HG03103 (cell line): ENCODE measurements around the gene TMEM26.
"Not testable (repeated sequence)": the region's sequence is repeated elsewhere in the genome, so short reads cannot be mapped to it uniquely, and the experiment has no call there.

Source experiments
- ATAC-seq: cut with Tn5 transposase; IDR thresholded peaks from one replicate; pipeline ENCODE4 v1.9.1; 2021; ENCODE audit warnings: low read depth; ENCODE audit not compliant: unreplicated experiment

TMEM26 gene

DNA sequence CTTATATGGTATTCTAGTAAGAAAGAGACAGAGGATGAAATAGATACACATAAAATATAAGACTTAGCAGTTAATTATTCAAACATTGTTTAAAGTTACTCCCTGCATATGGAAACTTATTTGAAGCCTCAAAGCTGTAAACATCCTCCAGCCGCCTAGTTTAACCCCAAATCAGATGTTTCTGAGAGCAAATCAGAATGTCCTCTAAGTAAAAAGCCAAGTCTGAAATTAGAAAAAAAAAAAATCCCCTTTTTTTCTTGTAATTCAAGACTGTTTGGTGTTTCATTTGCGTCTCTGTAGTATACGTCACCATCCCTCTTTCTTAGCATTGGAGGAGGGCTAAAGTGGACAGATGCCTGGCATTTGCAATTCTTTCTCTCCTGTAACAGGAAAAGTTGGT, 46.4 kb downstream of the TMEM26 start:
- no peak for ATAC-seq

DNA sequence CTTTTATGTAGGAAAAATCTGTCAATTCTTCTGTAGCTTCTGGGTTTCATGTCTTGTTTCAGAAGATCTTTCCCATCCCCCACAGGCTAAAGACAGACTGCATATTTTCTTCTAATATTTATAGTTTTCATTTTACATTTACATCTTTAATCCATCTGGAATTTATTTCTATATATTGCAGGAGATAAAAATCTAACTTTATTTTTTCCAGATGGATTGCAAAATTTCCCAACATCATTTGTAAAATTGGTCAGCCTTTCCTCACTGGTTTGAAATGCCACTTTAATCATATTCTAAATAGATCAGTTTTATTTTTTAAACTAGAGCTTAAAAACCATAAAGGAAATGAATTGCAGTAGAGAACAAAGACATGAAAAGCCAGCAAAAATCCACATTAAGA, 46.9 kb downstream of the TMEM26 start:
- no peak for ATAC-seq

DNA sequence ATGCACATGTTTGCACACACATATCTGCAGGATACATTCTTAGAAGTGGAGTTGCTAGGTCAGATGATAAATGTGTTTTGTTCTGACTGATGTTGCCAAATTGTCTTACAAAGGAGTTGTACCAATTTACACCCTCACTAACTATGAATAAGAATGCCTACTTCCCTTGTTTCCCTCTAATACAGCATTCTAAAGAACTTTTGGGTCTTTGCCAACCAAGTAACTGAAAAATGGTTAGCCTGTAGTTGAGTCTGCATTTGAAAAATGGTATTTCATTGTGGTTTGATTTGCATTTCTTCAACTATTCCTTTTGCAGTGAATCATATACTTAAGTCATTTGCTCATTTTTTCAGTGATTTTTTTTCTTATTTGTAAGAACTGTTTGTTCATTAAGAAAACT, 48.4 kb downstream of the TMEM26 start:
- no peak for ATAC-seq

DNA sequence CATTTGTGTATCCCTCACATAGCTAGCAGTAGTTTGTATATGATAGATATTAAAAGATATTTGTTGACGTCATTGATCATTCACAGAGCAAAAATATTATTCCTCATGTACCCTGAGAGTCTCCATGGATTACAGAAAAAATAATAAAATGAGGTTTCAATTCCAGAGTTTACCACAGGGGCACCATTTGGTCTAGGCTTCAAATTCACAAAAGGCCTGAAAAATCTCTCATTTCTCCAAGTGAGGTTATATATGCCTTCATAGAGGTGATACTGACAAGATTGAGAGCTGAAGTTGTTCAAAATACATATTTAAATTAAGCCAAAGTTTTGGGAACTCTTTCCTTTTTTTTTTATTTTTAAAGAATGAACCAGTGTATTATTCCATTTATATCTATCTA, 52.7 kb downstream of the TMEM26 start:
- no peak for ATAC-seq

DNA sequence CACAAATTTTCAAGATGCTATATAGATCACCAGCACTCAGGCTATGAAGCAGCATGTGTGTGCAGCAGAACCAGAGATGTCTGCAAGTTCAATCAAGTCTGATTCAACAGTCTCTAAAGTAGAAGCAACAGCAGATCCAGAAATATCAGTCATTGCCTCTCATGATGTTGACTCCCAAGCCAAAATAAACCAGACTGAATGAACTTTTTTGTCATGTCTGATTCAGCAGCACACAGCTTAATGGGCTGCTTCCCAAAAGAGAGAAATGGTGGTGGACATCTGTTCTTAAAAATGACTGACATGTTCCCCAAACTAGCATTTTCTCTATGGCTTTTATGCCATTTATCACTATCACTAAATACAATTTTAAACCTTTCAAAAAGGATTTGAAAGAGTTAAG, 53.8 kb downstream of the TMEM26 start:
- no peak for ATAC-seq

DNA sequence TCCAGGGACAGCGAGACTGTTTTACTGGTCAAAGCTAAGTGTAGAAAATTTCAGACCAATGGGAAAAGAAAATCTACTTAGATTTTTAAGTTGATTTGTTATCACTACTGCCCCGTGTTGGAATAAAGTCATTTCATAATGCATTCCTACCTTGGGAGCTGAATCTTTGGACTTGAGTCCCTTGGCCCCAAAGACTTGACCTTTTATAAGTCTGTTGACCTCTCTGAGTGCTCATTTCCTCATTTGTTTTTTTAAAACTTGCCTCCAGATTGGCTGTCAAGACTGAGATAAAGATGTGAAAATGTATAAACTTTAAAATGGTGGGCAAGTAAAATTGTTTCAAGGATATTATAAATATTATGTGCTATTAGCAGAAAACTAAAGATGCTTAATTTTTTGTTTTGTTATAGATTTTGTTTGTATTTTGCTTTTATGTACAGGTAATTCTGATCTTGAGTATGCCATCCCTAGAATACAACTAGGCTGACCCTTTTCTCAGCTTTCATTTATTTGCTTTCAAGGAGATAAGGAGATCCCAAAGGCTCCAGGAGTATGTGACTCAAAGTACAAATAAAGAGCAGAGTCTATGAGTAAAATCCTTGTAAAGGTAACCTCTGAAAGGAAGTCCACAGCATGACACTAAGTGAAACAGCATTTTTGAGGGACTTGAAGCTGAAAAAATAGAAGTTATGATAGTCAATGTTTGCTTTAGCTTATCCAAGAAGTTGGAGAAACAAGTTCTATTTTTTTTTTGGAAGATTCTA, 54.6 kb downstream of the TMEM26 start:
- no peak for ATAC-seq

DNA sequence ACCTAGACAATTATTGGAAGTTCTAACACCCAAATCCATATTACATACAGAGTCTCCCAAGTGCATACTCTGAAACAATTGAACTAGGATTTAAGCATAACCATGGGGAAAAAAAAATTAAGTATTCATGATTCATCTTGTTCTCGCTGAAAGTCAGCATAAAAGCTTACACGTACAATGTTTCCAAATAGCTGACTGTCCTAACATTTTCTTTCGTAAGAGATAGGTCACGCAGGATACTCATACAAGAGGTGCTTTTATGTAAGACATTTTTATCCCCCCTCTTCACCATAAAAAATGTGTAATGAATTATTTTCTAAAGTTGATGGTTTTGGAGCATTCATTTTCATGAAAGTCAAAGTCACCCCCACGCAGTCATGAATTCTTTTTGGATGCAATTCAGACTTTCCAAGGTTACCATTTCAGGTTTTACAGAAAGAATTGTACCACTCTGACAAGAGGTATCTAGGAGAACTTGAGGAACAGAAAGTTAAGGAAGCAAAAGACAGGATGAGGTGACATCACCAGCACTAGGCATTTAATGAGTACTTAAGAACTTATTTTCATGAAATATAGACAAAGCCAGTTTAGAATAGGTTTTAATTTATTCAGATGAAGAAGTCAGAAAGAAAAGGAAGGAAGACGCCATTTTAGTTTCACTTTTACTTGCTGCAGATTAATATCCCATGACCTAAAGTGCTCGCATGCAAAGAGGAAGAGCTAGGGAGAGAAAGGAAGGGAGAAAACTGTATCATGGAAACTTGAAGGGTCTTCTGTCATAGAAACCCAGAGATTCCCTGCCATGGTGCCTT, 55.8 kb downstream of the TMEM26 start:
- ATAC-seq: no peak

DNA sequence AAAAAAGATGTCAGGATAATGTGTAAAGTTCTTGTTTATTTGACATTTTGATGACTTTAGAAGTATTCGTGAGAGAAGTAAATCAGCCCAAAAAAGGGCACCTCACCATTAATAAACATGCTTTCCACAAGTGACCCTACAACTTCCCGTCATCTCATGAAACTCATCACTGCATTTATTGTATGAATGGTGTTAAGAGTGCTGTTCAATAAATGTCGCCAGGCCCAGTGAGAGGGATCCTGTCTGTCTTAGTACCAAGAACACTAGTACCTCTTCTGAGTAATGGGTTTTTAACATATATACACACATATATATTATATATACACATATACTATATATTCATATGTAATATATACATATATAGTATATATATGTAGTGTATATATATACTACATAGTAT, 61.9 kb downstream of the TMEM26 start:
- ATAC-seq: peak; percentile 27

DNA sequence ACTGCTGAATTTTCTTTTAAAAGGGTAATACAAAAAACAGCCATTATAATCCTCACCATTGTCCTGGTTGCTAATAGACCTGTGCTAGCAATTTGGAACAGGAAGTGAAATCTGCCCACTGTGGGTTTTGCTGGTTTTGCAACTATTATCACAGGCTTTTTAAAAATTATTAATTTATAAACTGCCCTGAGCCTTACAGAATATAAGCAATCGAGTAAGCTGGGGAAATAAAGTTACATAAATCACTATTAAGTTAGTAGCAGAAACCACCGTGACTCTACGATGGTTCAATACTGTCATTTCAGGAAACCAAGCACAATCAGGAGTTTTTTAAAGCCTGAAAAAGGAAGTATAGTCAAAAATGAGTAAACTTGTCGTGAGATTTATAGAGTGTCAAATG, 62.3 kb downstream of the TMEM26 start:
- ATAC-seq: peak; percentile 67

DNA sequence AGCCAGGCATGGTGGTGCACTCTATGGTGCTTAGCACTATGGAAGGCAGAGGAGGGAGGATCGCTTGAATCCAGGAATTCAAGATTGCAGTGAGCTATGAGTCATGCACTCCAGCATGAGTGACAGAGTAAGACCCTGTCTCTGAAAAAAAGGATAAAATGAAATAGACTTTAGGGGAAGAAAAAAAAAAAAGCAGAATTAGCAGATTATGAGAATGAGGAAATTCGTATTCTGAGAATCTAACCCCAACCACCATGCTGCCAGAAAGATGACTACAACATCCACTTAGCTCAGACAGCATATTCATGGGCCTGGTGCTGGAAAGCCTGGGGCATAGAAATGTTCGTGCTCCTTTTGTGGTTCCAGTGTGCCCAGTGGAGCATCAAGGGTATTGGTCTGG, 63.3 kb downstream of the TMEM26 start:
- ATAC-seq: no peak

DNA sequence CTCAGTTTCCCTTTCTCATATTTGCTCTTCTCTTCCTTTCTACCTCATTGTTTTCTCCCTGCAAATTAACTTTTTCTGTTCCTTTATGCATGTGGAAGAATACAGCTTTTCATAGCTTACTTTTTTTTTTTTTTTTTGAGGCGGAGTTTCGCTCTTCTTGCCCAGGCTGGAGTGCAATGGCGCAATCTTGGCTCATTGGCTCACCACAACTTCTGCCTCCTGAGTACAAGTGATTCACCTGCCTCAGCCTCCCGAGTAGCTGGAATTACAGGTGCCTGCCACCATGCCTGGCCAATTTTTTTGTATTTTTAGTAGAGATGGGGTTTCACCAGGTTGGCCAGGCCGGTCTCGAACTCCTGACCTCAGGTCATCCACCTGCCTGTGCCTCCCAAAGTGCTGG, 64.2 kb downstream of the TMEM26 start:
- ATAC-seq: not testable (repeated sequence)

DNA sequence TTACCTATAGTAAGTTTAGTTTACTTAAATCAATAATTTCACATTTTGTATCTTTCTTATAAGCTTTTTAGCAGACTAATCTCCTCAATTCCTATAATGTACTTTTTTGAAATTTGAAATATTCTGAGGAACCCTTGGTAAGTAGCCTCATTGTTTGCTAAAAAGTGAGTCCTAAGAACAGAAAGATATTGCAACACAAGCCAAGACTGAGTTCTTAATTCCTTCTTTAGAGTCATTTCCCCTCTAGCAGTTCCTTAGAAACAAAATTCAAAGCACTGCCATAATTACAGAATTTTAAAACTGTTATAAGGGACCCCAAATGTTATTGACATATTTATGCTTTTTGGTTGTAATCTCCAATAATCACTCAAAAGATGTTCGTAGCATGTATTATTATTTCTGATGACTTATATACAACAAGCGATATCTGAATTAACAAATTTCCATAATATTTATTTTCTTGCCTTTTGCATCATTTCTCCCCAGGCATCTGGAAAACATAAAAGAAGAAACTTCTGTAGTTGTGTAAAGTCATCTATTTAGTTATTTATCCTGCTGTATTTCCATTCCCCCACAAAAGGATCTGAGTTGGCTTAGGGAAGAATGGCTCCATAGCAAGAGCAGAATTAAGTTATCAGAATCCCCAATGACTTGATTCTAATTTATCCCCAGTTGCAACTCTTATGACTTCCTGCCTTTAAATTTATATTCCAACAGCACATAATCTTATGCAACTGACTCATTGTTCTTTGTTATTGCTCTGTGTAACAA, 67.8 kb downstream of the TMEM26 start:
- ATAC-seq: no peak

DNA sequence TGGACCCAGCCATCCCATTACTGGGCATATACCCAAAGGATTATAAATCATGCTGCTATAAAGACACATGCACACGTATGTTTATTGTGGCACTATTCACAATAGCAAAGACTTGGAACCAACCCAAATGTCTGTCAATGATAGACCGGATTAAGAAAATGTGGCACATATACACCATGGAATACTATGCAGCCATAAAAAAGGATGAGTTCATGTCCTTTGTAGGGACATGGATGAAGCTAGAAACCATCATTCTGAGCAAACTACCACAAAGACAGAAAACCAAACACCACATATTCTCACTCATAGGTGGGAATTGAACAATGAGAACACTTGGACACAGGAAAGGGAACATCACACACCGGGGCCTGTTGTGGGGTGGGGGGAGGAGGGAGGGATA, 72.0 kb downstream of the TMEM26 start:
- ATAC-seq: not testable (repeated sequence)

DNA sequence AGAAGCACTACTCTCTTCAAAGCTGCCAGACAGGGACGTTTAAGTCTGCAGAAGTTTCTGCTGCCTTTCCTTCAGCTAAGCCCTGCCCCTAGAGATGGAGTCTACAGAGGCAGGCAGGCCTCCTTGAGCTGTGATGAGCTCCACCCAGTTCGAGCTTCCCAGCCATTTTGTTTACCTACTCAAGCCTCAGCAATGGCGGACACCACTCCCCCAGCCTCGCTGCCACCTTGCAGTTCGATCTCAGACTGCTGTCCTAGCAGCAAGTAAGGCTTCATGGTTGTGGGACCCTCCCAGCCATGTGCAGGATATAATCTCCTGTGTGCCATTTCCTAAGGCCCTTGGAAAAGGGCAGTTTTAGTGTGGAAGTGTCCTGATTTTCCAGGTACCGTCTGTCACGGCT, 74.3 kb downstream of the TMEM26 start:
- no peak for ATAC-seq

DNA sequence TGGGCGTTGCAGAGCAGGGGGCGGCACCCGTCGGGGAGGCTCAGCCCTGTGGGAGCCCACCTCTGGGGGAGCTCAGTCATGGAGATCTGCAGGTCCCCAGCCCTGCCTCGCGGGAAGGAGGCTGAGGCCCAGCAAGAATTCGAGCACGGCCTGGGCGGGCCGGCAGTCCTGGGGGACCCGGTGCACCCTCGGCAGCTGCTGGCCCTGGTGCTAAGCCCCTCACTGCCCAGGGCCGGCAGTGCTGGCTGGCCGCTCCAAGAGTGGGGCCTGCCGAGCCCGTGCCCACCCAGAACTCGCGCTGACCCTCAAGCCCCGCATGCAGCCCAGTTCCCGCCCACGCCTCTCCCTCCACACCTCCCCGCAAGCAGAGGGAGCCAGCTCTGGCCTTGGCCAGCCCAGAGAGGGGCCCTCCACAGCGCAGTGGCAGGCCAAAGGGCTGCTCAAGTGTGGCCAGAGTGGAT, 76.2 kb downstream of the TMEM26 start:
- no peak for ATAC-seq

DNA sequence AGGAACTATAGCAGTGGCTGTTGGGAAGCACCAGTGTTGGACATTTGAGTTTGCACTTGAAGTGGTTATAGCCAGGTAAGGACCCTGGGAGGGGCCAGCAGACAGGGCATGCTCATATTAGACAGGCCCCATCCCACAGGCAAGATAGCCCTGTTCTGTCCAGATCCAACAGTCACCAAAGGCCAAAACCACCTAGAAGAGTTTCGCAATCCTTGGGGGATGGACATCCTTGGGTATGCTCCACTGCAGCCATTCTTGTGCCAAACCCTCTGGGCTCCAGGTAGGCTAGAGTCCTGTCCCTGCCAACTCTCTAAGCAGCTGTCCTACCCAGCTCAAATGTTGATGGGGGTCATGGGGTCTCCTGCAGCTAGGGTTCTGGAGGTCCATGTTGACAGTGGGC, 76.8 kb downstream of the TMEM26 start:
- ATAC-seq: no peak

DNA sequence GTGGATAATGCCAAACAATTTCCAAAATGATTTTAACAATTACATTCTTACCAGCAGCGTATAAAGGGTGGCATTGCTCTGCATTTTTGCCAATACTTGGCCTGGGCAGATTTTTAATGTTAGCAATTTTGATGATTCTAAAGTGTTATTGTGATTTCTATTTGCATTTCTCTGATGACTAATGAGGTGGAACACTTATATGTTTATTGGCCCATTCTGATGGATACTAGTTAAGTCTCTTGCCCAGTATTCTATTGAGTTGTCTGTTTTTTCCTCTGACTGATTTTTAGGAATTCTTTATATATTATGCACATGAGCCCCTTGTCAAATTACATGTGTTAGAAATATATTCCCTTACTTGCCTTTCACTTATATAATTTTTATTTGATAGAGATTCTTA, 86.8 kb downstream of the TMEM26 start:
- no peak for ATAC-seq

DNA sequence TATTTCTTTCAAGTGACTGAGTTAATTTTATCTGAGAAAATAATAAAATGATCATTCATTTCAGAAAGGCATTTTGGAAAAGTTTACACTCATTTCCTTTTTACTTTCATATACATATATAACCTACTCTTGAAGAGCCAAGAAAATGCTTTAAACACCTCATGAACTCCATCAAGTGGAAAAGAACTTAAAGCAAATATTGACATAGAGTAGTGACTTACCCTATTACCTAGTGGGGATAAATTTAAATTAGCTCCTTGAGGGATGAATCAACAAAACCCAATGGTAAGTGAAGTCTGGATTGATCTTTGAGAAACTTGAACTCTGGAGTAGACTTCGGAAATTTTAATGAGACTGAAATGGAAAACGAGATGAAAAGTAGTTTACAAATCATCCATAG, 88.6 kb downstream of the TMEM26 start:
- ATAC-seq: no peak

DNA sequence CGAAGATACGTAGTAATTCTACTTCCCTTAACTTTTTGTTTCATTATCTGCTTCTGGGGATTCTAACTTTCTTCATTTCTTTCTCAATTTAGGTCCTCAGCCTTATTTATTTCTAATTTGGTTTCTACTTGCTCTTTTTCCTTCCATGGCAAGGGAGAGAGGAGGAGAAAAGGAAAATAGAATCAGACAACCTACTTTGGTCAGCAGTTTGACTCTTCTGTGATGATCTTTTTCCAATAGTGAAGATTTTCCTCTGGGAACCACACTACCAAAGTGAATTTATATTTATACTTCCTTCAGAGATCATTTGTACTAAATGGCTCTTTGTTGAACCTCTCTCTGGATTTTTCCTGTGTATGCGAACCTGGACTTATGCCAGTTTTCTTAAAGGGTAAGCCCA, 90.2 kb downstream of the TMEM26 start:
- ATAC-seq: no peak

DNA sequence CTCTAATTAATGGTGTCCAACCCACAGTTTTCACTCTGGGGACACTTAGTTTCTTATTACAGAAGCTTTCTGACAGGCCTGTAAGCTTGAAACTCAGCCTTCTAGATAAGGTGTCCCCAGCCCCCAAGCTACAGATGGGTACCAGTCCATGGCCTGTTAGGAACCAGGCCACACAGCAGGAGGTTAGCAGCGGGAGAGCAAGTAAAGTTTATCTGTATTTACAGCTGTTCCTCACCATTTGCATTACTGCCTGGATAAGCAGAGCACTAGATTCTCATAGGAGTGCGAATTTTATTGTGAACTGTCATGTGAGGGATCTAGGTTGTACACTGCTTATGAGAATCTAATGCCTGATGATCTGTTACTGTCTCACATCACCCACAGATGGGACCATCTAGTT, 93.7 kb downstream of the TMEM26 start:
- no peak for ATAC-seq

DNA sequence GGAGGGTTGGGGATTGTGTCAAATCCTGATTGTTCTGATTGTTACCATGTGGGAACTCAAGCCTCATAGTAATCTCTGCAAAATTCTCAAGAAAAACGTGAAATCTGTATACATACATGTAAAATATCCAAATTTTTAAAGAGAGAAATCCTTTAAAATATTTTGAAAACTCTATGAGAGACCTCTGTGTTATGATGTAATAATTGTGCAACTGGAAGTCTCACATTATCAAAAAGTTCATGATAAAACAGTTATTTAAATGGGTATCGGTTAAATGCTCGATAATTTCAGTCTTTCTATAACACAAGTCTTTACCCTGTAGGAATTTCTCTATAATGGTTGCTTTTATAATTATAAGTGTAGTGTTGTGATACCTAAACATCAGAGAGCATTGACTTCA, 95.5 kb downstream of the TMEM26 start:
- ATAC-seq: no peak
